ENCODE results near the gene PPP1R13B.
"Not testable (repeated sequence)": the region's sequence is repeated elsewhere in the genome, so short reads cannot be mapped to it uniquely, and the experiment has no call there.

The PPP1R13B gene

DNA sequence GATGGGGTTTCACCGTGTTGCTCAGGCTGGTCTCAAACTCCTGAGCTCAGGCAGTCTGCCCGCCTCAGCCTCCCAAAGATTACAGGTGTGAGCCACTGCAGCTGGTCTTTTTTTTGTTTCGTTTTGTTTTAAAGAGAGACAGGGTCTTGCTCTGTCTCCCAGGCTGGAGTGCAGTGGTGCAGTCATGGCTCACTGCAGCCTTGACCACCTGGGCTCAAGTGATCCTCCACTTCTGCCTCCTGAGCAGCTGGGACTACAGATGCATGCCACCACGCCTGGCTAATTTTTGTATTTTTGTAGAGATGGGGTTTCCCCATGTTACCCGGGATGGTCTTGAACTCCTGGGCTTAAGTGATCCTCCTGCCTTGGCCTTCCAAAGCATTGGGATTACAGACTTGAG, 155.7 kb downstream of the PPP1R13B start:
- H3K4me1 ChIP-seq (ENCODE audit: control insufficient read depth, insufficient read depth, low read length); H3K9ac ChIP-seq (ENCODE audit: low read length): not testable (repeated sequence)

GRCh38 chr14:103690332-103690731, 157.0 kb downstream of the PPP1R13B start:
- H3K27ac ChIP-seq (ENCODE audit: low read depth, low read length): no peak overlapping the region
- no peak overlapping the region for H3K4me3 ChIP-seq (ENCODE audit: low read depth, low read length)
- no peak overlapping the region for H3K9ac ChIP-seq (ENCODE audit: low read length)
- H3K4me1 ChIP-seq (ENCODE audit: control insufficient read depth, insufficient read depth, low read length): peaks cover 5% of the 10 kb centered on the region; the same call in 1 of the 2 replicates
- no peaks in the 10 kb centered on the region for H3K9me3 ChIP-seq (ENCODE audit: control insufficient read depth, insufficient read depth, low read depth, low read length)
- H3K27me3 ChIP-seq (ENCODE audit: control insufficient read depth, insufficient read depth, low read length): no peaks in the 10 kb centered on the region
- peaks cover 82% of the 10 kb centered on the region for H3K36me3 ChIP-seq (ENCODE audit: control insufficient read depth, insufficient read depth, low read length)

More for the DNA sequence above, 155.7 kb downstream of the PPP1R13B start:
- H3K36me3 ChIP-seq (ENCODE audit: control insufficient read depth, insufficient read depth, low read length): peaks cover 80% of the 10 kb centered on the region
- not testable (repeated sequence) for H3K4me3 ChIP-seq (ENCODE audit: low read depth, low read length); H3K27me3 ChIP-seq (ENCODE audit: control insufficient read depth, insufficient read depth, low read length); H3K9me3 ChIP-seq (ENCODE audit: control insufficient read depth, insufficient read depth, low read depth, low read length); H3K27ac ChIP-seq (ENCODE audit: low read depth, low read length)

DNA sequence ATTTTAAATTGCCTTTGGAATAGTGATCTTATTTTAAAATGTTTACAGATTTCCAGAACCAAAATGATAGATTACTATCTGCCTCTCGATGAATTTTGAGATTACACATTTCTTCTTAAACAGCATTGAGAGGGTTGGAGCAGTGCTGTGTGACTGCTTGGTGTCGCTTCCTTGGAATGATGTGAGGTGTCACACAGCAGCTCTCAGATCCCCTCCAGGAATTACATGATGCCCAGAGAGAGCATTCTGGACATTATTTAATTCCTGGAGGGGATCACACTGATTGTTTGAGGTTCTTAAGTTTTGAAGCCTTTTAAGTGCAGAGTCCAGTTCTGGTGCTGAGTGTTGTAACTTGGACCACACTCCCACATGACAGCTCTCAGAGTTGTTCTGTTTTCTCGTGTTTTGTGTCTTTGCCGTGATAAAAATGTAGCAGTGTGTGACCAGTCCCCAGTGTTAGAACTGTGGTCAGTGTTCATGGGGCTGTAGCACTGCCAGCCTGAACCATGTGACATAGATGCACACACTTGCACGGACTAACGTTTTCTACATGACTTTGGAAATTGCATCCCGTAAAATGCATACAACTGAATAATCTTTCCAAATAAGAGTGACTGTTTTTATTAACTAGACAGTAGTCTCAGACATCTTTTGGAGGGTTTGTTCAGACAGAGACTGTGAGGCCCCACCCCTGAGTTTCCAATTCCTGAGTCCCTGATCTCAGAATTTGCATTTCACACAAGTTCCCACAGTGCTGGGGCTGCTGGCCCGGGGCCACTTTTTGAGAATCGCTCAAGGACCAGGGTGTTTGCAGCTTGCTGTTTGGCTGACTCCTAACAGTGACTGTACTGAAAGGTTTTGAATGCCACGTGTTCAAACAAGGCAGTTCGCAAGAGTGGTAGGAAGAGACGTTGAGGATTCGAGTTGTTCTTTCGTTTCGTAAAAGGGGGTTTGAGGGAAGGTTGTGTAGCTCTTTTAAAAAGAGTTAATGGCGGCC, 158.2 kb downstream of the PPP1R13B start:
- no peaks in the 10 kb centered on the region for H3K27me3 ChIP-seq (ENCODE audit: control insufficient read depth, insufficient read depth, low read length)
- no peak overlapping the region for H3K9ac ChIP-seq (ENCODE audit: low read length)
- H3K4me3 ChIP-seq (ENCODE audit: low read depth, low read length): no peak overlapping the region
- no peak overlapping the region for H3K27ac ChIP-seq (ENCODE audit: low read depth, low read length)
- peaks cover 85% of the 10 kb centered on the region for H3K36me3 ChIP-seq (ENCODE audit: control insufficient read depth, insufficient read depth, low read length)
- H3K4me1 ChIP-seq (ENCODE audit: control insufficient read depth, insufficient read depth, low read length): peaks cover 5% of the 10 kb centered on the region; the same call in 1 of the 2 replicates
- no peaks in the 10 kb centered on the region for H3K9me3 ChIP-seq (ENCODE audit: control insufficient read depth, insufficient read depth, low read depth, low read length)

DNA sequence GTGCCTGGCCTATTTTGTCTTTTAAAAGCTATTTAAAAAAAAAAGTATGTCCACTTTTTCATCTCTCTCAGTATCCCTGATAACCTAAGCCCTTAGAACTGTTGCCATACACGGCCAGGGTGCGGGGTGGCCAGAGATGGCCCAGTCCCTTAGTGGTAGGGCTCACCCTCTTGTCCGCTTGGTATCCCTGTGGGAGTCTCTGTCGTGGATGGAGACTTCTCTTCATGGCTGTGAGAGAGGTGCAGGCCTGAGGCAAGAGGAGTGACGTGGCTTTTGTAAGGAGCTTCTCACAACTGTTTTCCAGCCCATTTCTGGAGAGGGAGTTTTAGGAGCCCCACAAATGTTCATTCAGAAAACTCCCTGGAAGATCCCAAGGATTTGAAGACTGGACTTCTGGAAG, 158.9 kb downstream of the PPP1R13B start:
- Histone ChIP-seq H3K9ac (ENCODE audit: low read length) (no peak overlapping the region), H3K4me1 (ENCODE audit: control insufficient read depth, insufficient read depth, low read length) (peaks cover 5% of the 10 kb centered on the region; the same call in 1 of the 2 replicates), H3K27ac (ENCODE audit: low read depth, low read length) (no peak overlapping the region)

DNA sequence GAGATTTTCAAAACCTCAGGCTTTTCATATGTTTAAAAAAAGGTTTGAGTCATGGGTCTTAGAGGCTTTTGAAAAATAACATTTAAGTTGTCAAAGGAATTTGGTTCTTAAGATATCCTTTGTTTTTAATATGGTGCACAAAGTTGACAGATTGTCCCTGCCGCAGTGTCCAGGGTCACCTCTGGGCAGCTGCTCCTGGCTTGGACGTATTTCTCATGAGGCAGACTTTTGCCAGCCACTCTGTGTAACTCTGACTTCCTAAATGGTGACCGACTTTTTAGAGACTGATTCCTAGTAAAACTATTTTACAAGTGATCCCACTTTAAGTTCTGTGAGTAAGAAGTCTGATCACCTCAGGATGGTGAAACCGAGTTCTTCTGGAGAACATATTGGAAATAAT, 159.7 kb downstream of the PPP1R13B start:
- H3K27me3 ChIP-seq (ENCODE audit: control insufficient read depth, insufficient read depth, low read length): no peaks in the 10 kb centered on the region
- no peak overlapping the region for H3K9ac ChIP-seq (ENCODE audit: low read length)
- no peak overlapping the region for H3K27ac ChIP-seq (ENCODE audit: low read depth, low read length)

More for the DNA sequence above, 158.9 kb downstream of the PPP1R13B start:
- Histone ChIP-seq H3K27me3 (ENCODE audit: control insufficient read depth, insufficient read depth, low read length) (no peaks in the 10 kb centered on the region), H3K4me3 (ENCODE audit: low read depth, low read length) (no peak overlapping the region), H3K36me3 (ENCODE audit: control insufficient read depth, insufficient read depth, low read length) (peaks cover 83% of the 10 kb centered on the region), H3K9me3 (ENCODE audit: control insufficient read depth, insufficient read depth, low read depth, low read length) (no peaks in the 10 kb centered on the region)

GRCh38 chr14:103686831-103687485, 160.4 kb downstream of the PPP1R13B start:
- H3K4me3 ChIP-seq (ENCODE audit: low read depth, low read length): no peak overlapping the region
- H3K4me1 ChIP-seq (ENCODE audit: control insufficient read depth, insufficient read depth, low read length): peaks cover 5% of the 10 kb centered on the region; the same call in 1 of the 2 replicates
- peaks cover 77% of the 10 kb centered on the region for H3K36me3 ChIP-seq (ENCODE audit: control insufficient read depth, insufficient read depth, low read length)
- no peaks in the 10 kb centered on the region for H3K9me3 ChIP-seq (ENCODE audit: control insufficient read depth, insufficient read depth, low read depth, low read length)
- no peak overlapping the region; the same call in 1 of the 2 replicates for H3K27ac ChIP-seq (ENCODE audit: low read depth, low read length)
- H3K9ac ChIP-seq (ENCODE audit: low read length): no peak overlapping the region
- no peaks in the 10 kb centered on the region for H3K27me3 ChIP-seq (ENCODE audit: control insufficient read depth, insufficient read depth, low read length)

More for the DNA sequence above, 159.7 kb downstream of the PPP1R13B start:
- Histone ChIP-seq H3K9me3 (ENCODE audit: control insufficient read depth, insufficient read depth, low read depth, low read length) (no peaks in the 10 kb centered on the region), H3K4me1 (ENCODE audit: control insufficient read depth, insufficient read depth, low read length) (peaks cover 5% of the 10 kb centered on the region; the same call in 1 of the 2 replicates), H3K4me3 (ENCODE audit: low read depth, low read length) (no peak overlapping the region), H3K36me3 (ENCODE audit: control insufficient read depth, insufficient read depth, low read length) (peaks cover 83% of the 10 kb centered on the region)

DNA sequence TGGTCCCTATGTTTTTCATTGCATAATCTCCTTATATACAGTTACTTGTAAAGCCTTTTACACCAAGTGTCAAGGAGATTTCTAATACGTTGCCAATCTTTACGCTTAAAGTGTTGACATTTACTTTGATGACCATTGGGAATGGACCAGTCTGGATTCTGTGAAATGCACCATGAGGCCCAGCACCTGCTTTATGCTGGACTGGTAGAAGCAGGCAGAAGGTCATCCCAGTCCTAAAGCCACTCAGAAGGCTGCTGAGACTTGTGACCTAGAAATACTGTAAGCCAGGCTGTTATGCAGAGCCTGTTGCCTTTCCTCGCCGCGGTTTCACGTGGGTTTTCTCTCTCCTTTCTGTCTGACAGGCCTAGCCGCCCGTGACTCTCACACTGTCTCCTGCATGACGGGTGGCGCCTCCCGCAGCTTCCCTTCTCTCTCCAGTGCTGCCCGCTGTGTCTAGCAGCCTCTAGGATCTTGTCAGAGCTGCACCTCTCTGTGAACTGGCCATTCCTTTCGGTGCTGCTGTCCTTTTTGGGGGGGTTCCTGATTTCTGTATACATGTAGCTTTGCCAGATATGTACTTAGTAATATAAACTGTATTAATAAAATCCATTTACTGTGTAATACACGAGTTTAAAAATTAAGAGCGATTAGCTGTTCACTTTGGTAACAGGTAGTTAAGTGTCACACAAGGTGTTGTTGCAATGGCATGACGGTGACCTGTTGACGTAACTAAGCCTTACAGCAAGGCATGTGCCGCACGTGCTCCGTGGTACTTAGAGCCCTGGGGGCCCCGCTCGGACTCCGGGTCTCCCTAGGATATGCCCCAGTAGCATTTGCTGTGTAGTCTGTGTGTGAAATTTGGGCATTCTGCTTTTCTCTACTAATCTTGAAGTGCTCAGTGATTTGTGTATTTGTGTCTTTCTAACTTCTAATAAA, 161.8 kb downstream of the PPP1R13B start:
- no peaks in the 10 kb centered on the region for H3K27me3 ChIP-seq (ENCODE audit: control insufficient read depth, insufficient read depth, low read length)
- no peaks in the 10 kb centered on the region for H3K9me3 ChIP-seq (ENCODE audit: control insufficient read depth, insufficient read depth, low read depth, low read length)
- H3K4me1 ChIP-seq (ENCODE audit: control insufficient read depth, insufficient read depth, low read length): peaks cover 5% of the 10 kb centered on the region; the same call in 1 of the 2 replicates
- no peak overlapping the region for H3K27ac ChIP-seq (ENCODE audit: low read depth, low read length)
- peaks cover 88% of the 10 kb centered on the region for H3K36me3 ChIP-seq (ENCODE audit: control insufficient read depth, insufficient read depth, low read length)
- H3K4me3 ChIP-seq (ENCODE audit: low read depth, low read length): no peak overlapping the region
- H3K9ac ChIP-seq (ENCODE audit: low read length): no peak overlapping the region

- Histone ChIP-seq H3K4me1 (ENCODE audit: control insufficient read depth, insufficient read depth, low read length) (peaks cover 5% of the 10 kb centered on the region; the same call in 1 of the 2 replicates), H3K9me3 (ENCODE audit: control insufficient read depth, insufficient read depth, low read depth, low read length) (no peaks in the 10 kb centered on the region), H3K36me3 (ENCODE audit: control insufficient read depth, insufficient read depth, low read length) (peaks cover 88% of the 10 kb centered on the region), H3K27ac (ENCODE audit: low read depth, low read length) (no peak overlapping the region), H3K4me3 (ENCODE audit: low read depth, low read length) (no peak overlapping the region), H3K9ac (ENCODE audit: low read length) (no peak overlapping the region), H3K27me3 (ENCODE audit: control insufficient read depth, insufficient read depth, low read length) (no peaks in the 10 kb centered on the region)
Observed at GRCh38 chr14:103684871-103685270, 162.5 kb downstream of the PPP1R13B start.

DNA sequence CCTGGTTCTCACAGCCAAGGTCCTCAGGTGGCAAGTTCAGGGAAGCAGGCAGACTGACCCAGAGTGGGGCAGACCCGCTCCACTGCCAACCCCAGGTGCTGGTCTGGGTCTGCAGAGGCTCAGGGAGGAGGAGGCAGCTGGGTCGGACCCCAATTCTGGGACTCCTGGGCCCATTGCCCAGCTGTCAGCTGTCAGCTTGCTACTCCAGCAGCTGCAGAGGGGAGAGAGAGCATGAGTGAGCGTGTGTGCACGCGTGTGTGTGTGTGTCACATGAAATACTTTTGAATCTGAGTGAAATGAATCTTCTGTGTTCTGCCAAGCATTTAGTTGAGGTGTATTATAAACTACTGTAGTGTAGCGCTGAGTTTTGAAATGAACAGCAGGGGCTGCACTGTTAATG, 162.9 kb downstream of the PPP1R13B start:
- Histone ChIP-seq H3K27me3 (ENCODE audit: control insufficient read depth, insufficient read depth, low read length) (no peaks in the 10 kb centered on the region), H3K4me1 (ENCODE audit: control insufficient read depth, insufficient read depth, low read length) (peaks cover 3% of the 10 kb centered on the region; the same call in 1 of the 2 replicates), H3K4me3 (ENCODE audit: low read depth, low read length) (no peak overlapping the region), H3K36me3 (ENCODE audit: control insufficient read depth, insufficient read depth, low read length) (peaks cover 89% of the 10 kb centered on the region), H3K9ac (ENCODE audit: low read length) (no peak overlapping the region), H3K9me3 (ENCODE audit: control insufficient read depth, insufficient read depth, low read depth, low read length) (no peaks in the 10 kb centered on the region), H3K27ac (ENCODE audit: low read depth, low read length) (no peak overlapping the region)

Measured in HUES6 (cell line).